H4 (cell line): Measurements from ENCODE around the gene PML. TPM values are rescaled to one million over a fixed set of nuclear protein-coding genes. Genes with fewer than 3 reads are reported as not detected.

Experiments
- DNase-seq: peaks from one replicate; pipeline ENCODE4 v3.0.0-alpha.2; 2015; ENCODE audit warnings: low spot score
- total RNA-seq: library from RNA; depleted of rRNA; stranded (reverse); fragments of >200 nt; shearing (Covaris generic); gene quantifications from 2 replicates; pipeline ENCODE4 v1.2.3, GENCODE V29; 2014; rRNA removed

PML gene
- total RNA-seq = 19.0 and 20.0 TPM in 2 replicates

DNA sequence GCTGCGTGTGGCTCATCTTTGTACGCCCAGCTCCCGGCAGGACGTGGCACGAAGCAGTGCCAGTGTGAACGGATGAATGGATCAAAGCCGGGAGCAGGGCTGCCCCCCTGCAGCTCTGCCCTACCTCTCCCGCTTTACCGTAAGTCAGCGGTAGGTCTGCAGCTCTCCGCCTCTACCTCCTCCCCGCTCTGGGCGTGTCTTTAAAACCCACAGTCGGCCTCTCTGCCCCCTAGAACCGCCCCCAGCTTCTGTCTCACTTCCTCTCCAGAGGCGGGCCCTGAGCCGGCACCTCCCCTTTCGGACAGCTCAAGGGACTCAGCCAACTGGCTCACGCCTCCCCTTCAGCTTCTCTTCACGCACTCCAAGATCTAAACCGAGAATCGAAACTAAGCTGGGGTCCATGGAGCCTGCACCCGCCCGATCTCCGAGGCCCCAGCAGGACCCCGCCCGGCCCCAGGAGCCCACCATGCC, at the start of gene PML:
PML (plus strand) TSS at position 304 of the 471 bp plus-strand sequence; CDS start at position 401, 97 bp downstream.
- DNase-seq = peak; percentile 94

DNA sequence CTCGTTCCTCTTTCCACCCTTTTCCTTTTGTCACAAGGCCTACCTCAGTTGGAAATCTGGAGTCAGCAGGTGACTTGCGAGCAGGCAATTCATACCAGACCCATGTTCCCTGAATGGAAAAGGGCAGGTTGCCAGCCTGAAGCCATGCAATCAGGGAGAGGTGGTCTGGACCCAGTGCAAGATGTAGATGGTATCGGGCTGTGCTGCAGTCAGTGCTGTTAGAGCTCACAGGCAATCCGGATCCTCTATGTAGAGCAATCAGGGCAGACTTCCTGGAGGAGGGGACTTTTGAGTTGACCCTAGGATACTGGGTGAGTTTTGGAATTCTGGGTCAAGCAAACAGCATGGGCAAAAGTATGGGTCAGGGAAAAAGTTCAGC, 49.4 kb upstream of the PML start:
- DNase-seq = no peak

DNA sequence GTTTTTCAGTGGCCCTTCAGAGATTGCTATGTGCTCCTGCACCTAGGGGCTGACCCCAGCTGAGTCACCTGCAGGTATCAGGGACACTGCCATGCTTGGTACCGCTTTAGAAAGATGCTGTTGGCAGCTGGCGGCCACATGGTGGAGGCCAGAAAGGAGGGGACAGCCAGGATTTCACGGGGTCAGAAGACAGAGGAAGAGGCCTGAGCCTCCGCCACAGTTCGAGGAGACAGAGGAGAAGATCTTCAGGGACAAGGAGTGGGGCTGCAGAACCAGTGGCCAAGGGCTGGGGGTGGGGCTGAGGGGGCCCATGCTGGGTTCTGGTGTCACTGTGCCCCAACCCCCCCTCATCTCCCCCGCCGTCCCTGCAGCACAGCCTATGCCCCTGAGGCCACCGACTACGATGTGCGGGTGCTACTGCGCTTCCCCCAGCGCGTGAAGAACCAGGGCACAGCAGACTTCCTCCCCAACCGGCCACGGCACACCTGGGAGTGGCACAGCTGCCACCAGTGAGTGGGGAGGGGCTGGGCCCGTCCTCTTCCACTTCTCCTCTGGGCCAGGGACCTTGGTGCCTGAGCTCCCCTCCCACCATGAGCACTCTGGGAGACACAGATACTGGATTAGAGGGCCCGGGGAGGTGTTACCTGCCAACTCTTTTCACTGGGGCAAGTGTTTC, 48.3 kb upstream of the PML start:
- DNase-seq = no peak

- DNase-seq = no peak
Measured at GRCh38 chr15:73946795-73947370, 47.6 kb upstream of the PML start.

DNA sequence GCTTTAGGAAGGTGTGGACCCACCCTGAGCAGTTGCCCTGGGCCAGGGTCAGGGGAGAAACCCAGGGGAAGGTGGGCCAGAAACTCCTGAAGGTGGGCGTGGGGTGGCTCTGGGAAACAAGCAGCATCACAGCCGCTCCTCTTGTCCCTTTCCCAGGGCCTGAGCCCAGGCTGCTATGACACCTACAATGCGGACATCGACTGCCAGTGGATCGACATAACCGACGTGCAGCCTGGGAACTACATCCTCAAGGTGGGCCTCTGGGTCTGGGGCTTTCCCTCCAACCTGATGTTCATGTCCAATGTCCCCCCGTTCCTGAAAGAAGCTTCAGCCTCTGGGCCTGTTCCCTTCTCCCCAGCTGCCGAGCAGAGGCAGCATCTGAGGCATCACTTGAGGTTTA, 46.9 kb upstream of the PML start:
- DNase-seq = no peak

DNA sequence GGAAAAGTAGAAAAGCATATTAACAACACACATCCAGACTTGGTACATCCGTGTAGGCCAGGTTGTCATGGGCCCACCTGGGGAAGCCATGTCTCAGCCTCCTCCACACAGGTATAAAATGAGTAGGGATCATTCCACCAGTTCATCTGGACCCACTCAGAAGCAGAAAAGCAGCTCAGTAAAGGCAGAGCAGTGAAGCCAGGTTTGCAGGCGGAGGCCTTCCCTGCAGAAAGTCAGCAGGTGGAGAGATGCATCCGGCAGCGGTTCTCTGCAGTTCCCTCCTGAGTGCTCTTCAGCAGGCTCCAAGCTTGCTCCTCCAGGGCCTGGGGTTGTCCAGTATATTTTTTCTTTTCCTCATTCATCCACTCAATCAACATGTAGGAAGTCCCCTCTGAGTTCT, 46.1 kb upstream of the PML start:
- DNase-seq = no peak

DNA sequence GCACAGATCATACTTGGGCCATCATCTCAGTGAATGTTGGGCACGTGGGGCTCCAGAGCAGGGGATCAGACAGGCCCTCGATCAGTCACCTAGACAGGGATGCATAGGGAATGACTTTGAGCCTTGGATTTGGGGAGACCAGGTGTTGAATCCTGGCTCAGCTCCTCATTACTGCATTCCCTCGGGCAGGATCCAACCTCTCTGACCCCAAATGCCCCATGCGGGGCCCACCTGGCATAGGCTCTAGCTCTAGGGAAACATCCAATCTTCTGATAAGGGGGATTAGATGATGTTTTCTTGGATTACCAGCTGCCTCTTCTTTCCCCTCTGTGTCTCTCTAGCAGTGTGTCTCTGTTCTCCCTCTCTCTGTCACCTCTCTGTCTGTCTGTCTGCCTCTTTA, 45.5 kb upstream of the PML start:
- DNase-seq = no peak

DNA sequence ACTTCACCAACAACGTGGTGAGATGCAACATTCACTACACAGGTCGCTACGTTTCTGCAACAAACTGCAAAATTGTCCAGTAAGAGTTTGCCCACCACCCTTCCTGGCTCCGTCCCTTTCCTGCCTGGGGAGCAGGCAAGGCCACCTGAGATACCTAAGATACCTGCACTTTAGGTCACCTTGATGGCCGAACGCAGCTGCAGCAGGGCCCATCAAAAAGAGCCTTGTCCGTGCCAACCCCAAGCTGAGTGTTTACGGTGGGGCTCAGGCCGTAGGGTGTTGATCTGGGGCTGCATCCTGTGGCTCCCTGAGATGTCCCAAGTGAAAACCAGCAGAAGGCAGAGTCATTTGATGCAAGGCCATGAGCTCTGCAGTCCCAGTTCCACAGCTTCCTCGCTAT, 45.0 kb upstream of the PML start:
- no peak for DNase-seq

- no peak for DNase-seq
Measured at GRCh38 chr15:73950479-73950830, 44.1 kb upstream of the PML start.

- peak; percentile 97 for DNase-seq
Measured at GRCh38 chr15:73950831-73951561, 43.5 kb upstream of the PML start.

DNA sequence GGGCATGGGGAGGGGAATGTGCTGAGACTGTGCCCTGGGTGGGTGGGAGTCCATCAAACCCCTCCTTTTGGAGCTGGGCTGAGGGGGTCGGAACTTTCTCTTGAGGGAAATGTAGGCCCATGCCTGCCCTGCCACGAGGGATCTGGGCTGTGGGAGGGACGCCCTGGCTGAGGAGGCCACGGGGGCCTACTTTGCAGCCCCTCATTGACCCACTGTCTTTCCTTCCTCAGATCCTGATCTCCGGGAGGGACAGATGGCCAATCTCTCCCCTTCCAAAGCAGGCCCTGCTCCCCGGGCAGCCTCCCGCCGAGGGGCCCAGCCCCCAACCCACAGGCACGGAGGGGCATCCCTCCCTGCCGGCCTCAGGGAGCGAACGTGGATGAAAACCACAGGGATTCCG, 42.9 kb upstream of the PML start:
- no peak for DNase-seq

DNA sequence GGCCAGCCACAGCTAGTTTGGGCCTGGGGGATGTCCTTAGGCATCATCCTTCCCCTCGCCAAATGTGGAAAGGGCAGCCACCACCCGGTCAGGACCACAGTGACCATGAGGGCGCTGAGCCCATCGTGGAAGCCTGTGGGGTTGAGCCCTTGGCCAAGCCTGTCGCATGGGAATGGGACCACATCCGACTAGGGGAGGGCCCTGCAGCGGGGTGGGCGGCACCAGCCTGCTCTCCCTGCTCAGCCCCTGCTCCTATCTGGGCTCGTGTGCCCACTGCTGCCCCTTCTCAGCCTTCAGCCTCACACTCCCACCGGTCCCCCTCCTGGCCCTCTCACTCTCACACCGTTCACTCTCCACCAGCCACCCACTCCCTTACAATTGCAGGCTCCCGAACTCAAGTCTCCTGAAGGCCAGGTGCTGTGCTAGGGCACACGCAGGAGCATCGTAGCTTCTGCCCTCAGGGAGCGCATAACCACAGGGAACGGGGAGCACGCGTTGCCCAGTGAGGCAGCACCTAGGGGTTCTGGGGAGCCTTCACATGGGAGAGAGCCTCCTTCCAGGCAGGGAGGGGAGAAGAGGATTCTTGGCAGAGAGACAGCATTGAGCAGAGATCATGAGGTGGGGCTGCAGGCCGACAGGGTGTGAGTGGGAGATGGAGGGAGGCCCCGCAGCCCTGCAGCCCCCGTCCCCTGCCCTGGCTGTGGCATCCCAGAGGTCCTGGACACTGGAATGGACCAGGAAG, 42.2 kb upstream of the PML start:
- DNase-seq = no peak

GRCh38 chr15:73952913-73953750, 41.4 kb upstream of the PML start:
- DNase-seq = no peak

DNA sequence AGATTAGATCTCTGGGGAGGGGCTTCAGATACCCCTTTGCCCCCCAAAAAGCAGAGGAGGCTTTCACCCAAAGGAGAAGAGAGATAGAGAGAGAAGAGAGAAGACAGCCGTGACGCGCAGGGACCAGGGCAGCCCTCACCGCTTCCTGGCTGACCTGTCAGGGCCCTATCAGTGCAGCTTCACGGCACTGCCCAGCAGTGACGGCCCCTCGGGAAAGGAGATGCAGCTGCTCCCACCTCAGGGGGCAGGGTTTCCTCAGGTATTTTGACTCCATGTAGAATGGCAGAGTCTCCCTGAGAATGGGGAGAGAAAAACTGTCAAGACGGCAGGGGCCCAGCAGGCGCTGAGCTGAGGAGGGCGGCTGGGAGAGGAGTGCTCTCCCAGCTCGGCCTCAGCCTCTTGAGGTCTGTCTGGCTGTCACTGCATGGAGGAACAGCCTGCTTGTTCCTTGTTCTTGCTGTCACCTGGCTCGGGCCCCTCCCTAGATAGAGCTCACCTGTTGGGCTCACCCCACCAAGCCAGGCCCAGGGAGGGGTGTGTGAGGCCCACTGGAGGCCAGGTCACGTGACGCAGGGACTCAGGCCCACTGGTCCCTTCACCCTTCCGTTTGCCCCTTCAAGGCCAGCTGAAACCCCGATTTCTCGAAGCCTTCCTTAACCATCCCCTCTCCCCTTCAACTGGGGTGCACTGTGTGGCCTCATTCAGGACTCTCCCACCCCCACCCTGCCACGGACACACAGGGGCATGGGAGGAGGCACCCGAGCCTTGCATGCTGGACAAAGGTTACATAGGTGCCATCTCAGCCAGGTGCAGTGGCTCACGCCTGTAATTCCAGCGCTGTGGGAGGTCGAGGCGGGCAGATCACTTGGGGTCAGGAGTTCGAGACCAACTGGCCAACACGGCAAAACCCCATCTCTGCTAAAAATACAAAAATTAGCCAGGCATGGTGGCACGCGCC, 40.0 kb upstream of the PML start:
- DNase-seq = no peak

DNA sequence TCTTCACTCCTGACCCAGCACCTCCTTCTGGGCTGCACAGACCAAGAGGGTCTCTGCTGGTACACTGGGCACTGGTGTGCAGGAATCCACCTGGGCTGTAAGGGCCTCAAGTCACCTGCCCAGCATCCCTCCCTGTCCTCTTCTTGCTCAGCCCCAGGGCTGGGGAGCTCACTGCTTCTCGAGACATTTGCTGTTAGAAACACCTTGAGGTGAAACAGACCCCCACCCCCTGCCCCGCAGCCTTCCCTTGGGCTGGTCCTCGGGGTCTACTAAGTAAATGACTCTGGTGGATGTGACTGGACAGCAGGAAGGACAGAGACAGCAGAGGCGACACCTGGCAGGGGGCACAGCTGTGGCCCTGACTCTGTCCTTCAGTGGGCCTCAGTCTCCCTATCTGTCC, 39.2 kb upstream of the PML start:
- no peak for DNase-seq

DNA sequence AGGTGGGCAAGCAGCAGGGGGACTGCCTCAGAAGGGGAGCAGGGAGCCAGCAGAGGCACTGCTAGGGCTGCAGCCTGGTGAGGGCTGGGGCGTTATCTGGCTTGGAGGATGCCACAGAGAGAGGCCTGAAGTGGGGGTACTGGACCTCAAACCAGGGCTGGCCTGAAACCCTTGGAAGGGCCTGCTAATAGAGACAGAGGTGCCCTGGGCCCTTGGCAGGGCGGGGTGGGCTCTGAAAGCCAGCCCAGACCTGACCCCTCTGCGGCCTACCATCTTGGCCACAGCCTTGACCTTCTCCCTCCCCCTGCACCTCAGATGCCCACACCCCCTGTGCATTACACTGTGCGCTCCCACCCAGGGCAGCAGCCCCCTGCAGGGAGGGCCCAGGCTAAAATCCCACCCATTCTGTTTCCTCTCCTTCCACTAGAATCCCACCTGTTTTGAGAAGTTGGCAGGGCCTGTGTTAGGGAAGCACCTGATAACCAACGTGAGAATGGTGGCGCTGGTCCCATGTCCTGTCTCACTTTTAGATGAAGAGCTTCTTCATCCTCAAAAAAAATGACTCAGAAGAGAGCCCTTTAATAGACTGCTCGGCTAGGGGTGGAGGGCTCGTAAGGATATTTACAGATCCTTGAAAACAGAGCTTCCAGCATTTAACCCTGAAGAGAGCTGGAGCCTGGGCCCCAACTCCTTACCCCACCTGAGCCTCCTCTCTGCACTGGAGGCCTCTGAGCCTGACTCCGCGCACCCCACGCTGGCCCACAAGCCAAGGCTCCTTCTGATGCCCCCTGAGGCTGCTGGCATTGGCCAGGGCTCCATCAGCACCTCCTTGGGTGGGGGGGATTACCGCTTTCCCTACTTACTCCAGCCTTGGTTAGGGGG, 38.4 kb upstream of the PML start:
- DNase-seq = no peak

- peak; percentile 97 for DNase-seq
Measured at GRCh38 chr15:73956743-73957135, 37.8 kb upstream of the PML start.

DNA sequence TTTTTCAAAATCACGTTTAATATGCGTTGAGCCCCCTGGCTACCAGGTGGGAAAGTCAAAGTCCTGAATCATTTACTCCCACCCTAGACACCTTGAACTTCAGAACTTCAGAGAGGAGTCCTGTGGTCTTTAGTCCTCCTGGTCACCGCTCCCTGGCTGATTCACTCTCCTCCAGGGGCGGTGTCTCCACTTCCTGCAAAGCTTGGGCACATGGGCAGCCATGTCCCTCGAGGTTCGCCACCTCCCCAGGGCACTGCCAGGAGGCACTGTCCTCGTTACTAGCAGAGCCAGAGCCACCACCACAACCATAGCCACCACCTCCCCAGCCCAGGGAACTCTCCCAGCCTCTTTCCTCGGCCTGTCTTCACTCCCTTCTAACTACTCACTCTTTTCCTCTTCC, 37.2 kb upstream of the PML start:
- peak; percentile 58 for DNase-seq

DNA sequence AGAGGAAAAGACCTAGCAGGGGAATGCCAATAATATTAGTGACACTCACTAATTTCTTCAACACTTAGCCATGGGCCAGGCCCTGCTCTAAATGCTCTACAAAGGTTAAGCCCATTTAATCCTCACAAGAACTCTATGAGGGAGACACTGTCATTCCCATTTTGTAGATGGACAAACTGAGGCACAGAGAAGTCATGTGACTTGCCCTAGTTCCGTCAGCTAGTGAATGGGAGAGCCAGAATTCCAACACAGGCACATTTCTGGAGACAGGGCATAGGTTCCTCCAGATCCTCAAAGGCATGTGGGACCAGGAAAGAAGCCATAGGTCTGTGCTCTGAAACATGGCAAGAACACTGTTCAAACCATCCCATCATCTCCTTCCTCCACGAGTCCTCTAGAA, 36.7 kb upstream of the PML start:
- no peak for DNase-seq
